ENCODE data around the gene SMYD4. TPM values are rescaled to one million over a fixed set of nuclear protein-coding genes. Genes with fewer than 3 reads are reported as not detected.
"Not testable (repeated sequence)": the region's sequence is repeated elsewhere in the genome, so short reads cannot be mapped to it uniquely, and the experiment has no call there.

The SMYD4 gene
- total RNA-seq, 2 donors from 2014 or later, result 28.4 to 35.7 TPM

GRCh38 chr17:1808644-1809043 is 21.1 kb downstream of the SMYD4 start:
- Mint-ChIP-seq H3K36me3 (no peaks in the 10 kb centered on the region), H3K9me3 (no peaks in the 10 kb centered on the region), H3K27ac (no peak overlapping the region), H3K27me3 (no peaks in the 10 kb centered on the region), H3K4me3 (no peak overlapping the region), H3K4me1 (ENCODE audit: low read depth in 2 of 2) (peaks cover 0 to 9% of the 10 kb centered on the region in 2 donors)
- ATAC-seq (no peak), DNase-seq (ENCODE audit: low spot score) (no peak)

- no peaks in the 10 kb centered on the region for H3K36me3 Mint-ChIP-seq
- DNase-seq (ENCODE audit: low spot score) (no peak), ATAC-seq (no peak)
- no peak overlapping the region for H3K27ac Mint-ChIP-seq
- H3K9me3 Mint-ChIP-seq, result no peaks in the 10 kb centered on the region
- no peak overlapping the region for H3K4me3 Mint-ChIP-seq
- peaks cover 0 to 9% of the 10 kb centered on the region in 2 donors for H3K4me1 Mint-ChIP-seq (ENCODE audit: low read depth in 2 of 2)
- H3K27me3 Mint-ChIP-seq, result no peaks in the 10 kb centered on the region
These were observed 21.8 kb downstream of the SMYD4 start for GRCh38 chr17:1807890-1808289.

- H3K27ac Mint-ChIP-seq, result no peak overlapping the region
- H3K4me3 Mint-ChIP-seq, result no peak overlapping the region
- ATAC-seq, result no peak
These were observed 26.4 kb downstream of the SMYD4 start for GRCh38 chr17:1803280-1803679.

GRCh38 chr17:1802429-1802828 is 27.3 kb downstream of the SMYD4 start:
- H3K9me3 Mint-ChIP-seq, result no peaks in the 10 kb centered on the region
- peaks cover 0 to 3% of the 10 kb centered on the region in 2 donors for H3K4me1 Mint-ChIP-seq (ENCODE audit: low read depth in 2 of 2)
- no peak overlapping the region for H3K4me3 Mint-ChIP-seq
- H3K27ac Mint-ChIP-seq, result no peak overlapping the region
- no peaks in the 10 kb centered on the region for H3K36me3 Mint-ChIP-seq
- H3K27me3 Mint-ChIP-seq, result no peaks in the 10 kb centered on the region
- ATAC-seq, result no peak
- DNase-seq (ENCODE audit: low spot score), result no peak

More at GRCh38 chr17:1803280-1803679, 26.4 kb downstream of the SMYD4 start:
- DNase-seq (ENCODE audit: low spot score), result no peak
- Mint-ChIP-seq H3K27me3 (no peaks in the 10 kb centered on the region), H3K36me3 (no peaks in the 10 kb centered on the region), H3K4me1 (ENCODE audit: low read depth in 2 of 2) (peaks cover 0 to 3% of the 10 kb centered on the region in 2 donors), H3K9me3 (no peaks in the 10 kb centered on the region)

- no peak for ATAC-seq
- Mint-ChIP-seq H3K36me3 (no peaks in the 10 kb centered on the region), H3K4me3 (no peak overlapping the region), H3K27me3 (no peaks in the 10 kb centered on the region), H3K4me1 (ENCODE audit: low read depth in 2 of 2) (peaks cover 0 to 3% of the 10 kb centered on the region in 2 donors), H3K27ac (no peak overlapping the region), H3K9me3 (no peaks in the 10 kb centered on the region)
- DNase-seq (ENCODE audit: low spot score), result no peak
These were observed 29.0 kb downstream of the SMYD4 start for GRCh38 chr17:1800712-1801111.

- DNase-seq (ENCODE audit: low spot score) (no peak), ATAC-seq (no peak)
- H3K36me3 Mint-ChIP-seq, result no peaks in the 10 kb centered on the region
- no peak overlapping the region for H3K4me3 Mint-ChIP-seq
- no peaks in the 10 kb centered on the region for H3K27me3 Mint-ChIP-seq
- peaks cover 0 to 5% of the 10 kb centered on the region in 2 donors for H3K4me1 Mint-ChIP-seq (ENCODE audit: low read depth in 2 of 2)
- H3K27ac Mint-ChIP-seq, result no peak overlapping the region
- no peaks in the 10 kb centered on the region for H3K9me3 Mint-ChIP-seq
These were observed 29.5 kb downstream of the SMYD4 start for GRCh38 chr17:1800240-1800639.

- not testable (repeated sequence) for H3K27ac Mint-ChIP-seq, ATAC-seq
These were observed 31.9 kb downstream of the SMYD4 start for GRCh38 chr17:1797846-1798245.

GRCh38 chr17:1797323-1797722 is 32.4 kb downstream of the SMYD4 start:
- Mint-ChIP-seq H3K36me3 (no peaks in the 10 kb centered on the region), H3K27me3 (no peaks in the 10 kb centered on the region), H3K4me3 (no peak overlapping the region), H3K4me1 (ENCODE audit: low read depth in 2 of 2) (peaks cover 0 to 7% of the 10 kb centered on the region in 2 donors), H3K27ac (no peak overlapping the region), H3K9me3 (no peaks in the 10 kb centered on the region)
- ATAC-seq, result no peak
- DNase-seq (ENCODE audit: low spot score), result no peak

More at GRCh38 chr17:1797846-1798245, 31.9 kb downstream of the SMYD4 start:
- not testable (repeated sequence) for H3K27me3 Mint-ChIP-seq; H3K4me1 Mint-ChIP-seq (ENCODE audit: low read depth in 2 of 2); H3K9me3 Mint-ChIP-seq; H3K4me3 Mint-ChIP-seq; DNase-seq (ENCODE audit: low spot score); H3K36me3 Mint-ChIP-seq

GRCh38 chr17:1796800-1797199 is 32.9 kb downstream of the SMYD4 start:
- Mint-ChIP-seq H3K27me3 (no peaks in the 10 kb centered on the region), H3K27ac (no peak overlapping the region), H3K9me3 (no peaks in the 10 kb centered on the region), H3K36me3 (no peaks in the 10 kb centered on the region), H3K4me3 (no peak overlapping the region), H3K4me1 (ENCODE audit: low read depth in 2 of 2) (peaks cover 0 to 7% of the 10 kb centered on the region in 2 donors)
- DNase-seq (ENCODE audit: low spot score) (no peak), ATAC-seq (no peak)

GRCh38 chr17:1793447-1793806 is 36.3 kb downstream of the SMYD4 start:
- no peak for ATAC-seq
- DNase-seq (ENCODE audit: low spot score), result no peak
- H3K27ac Mint-ChIP-seq, result no peak overlapping the region

GRCh38 chr17:1792495-1793446 is 36.9 kb downstream of the SMYD4 start:
- H3K27ac Mint-ChIP-seq, result no peak overlapping the region

More at GRCh38 chr17:1793447-1793806, 36.3 kb downstream of the SMYD4 start:
- no peaks in the 10 kb centered on the region for H3K27me3 Mint-ChIP-seq
- peaks cover 0 to 7% of the 10 kb centered on the region in 2 donors for H3K4me1 Mint-ChIP-seq (ENCODE audit: low read depth in 2 of 2)
- no peaks in the 10 kb centered on the region for H3K36me3 Mint-ChIP-seq
- H3K9me3 Mint-ChIP-seq, result no peaks in the 10 kb centered on the region
- no peak overlapping the region for H3K4me3 Mint-ChIP-seq

GRCh38 chr17:1789936-1790335 is 39.8 kb downstream of the SMYD4 start:
- Mint-ChIP-seq H3K4me3 (no peak overlapping the region), H3K4me1 (ENCODE audit: low read depth in 2 of 2) (peaks cover 0 to 2% of the 10 kb centered on the region in 2 donors), H3K27me3 (no peaks in the 10 kb centered on the region), H3K27ac (no peak overlapping the region), H3K36me3 (no peaks in the 10 kb centered on the region), H3K9me3 (no peaks in the 10 kb centered on the region)
- DNase-seq (ENCODE audit: low spot score) (no peak), ATAC-seq (no peak)

More at GRCh38 chr17:1792495-1793446, 36.9 kb downstream of the SMYD4 start:
- Mint-ChIP-seq H3K4me1 (ENCODE audit: low read depth in 2 of 2) (peaks cover 0 to 7% of the 10 kb centered on the region in 2 donors), H3K9me3 (no peaks in the 10 kb centered on the region), H3K36me3 (no peaks in the 10 kb centered on the region), H3K4me3 (no peak overlapping the region), H3K27me3 (no peaks in the 10 kb centered on the region)
- ATAC-seq (no peak), DNase-seq (ENCODE audit: low spot score) (no peak)

GRCh38 chr17:1787301-1787902 is 42.3 kb downstream of the SMYD4 start:
- H3K36me3 Mint-ChIP-seq, result no peaks in the 10 kb centered on the region
- H3K4me3 Mint-ChIP-seq, result no peak overlapping the region
- DNase-seq (ENCODE audit: low spot score) (no peak), ATAC-seq (no peak)
- no peak overlapping the region for H3K27ac Mint-ChIP-seq
- H3K4me1 Mint-ChIP-seq (ENCODE audit: low read depth in 2 of 2), result peaks cover 0 to 4% of the 10 kb centered on the region in 2 donors
- no peaks in the 10 kb centered on the region for H3K27me3 Mint-ChIP-seq
- no peaks in the 10 kb centered on the region for H3K9me3 Mint-ChIP-seq

- Mint-ChIP-seq H3K36me3 (no peaks in the 10 kb centered on the region), H3K27ac (no peak overlapping the region), H3K27me3 (no peaks in the 10 kb centered on the region), H3K4me1 (ENCODE audit: low read depth in 2 of 2) (peaks cover 0 to 4% of the 10 kb centered on the region in 2 donors), H3K9me3 (no peaks in the 10 kb centered on the region), H3K4me3 (no peak overlapping the region)
- DNase-seq (ENCODE audit: low spot score) (no peak), ATAC-seq (no peak)
These were observed 43.0 kb downstream of the SMYD4 start for GRCh38 chr17:1786708-1787107.
